Body of pancreas (tissue), 4 donors: ENCODE results near the gene ASPHD2.

Source experiments
- CTCF ChIP-seq, 7 experiments: fragments of 450-650 bp in 4 of 7; fragments of 200-600 bp in 3 of 7; sonication (generic) in 3 of 7; IDR thresholded peaks; one replicate each; pipeline ENCODE4 v1.5.1; 2016 to 2019; ENCODE audit warnings: antibody characterized with exemption in 7 of 7
- POLR2A ChIP-seq, 3 donors: fragments of 450-650 bp; IDR thresholded peaks; one replicate each; pipeline ENCODE4 v1.6.1; 2016; ENCODE audit warnings: antibody characterized with exemption in 3 of 3, mild to moderate bottlenecking in 2 of 3

GRCh38 chr22:26431261-26431995 lies 2.4 kb downstream of the ASPHD2 start:
- TF ChIP-seq POLR2A (IDR thresholded peaks at IDR 0.05), result no peak
- no peak for TF ChIP-seq CTCF (IDR thresholded peaks at IDR 0.05)
